Stimulated activated naive CD8-positive, alpha-beta T cell treated with anti-CD3 and anti-CD28 coated beads, Interleukin-15, Interleukin-2, amounts not matched to agents 100 ng/mL and 50 ng/mL, for 24 hours (primary cell): ENCODE measurements around the gene PARD6A.

Experiments used
- H3K27ac Mint-ChIP-seq: one replicate; pipeline ENCODE4 v1.8.0; 2021; ENCODE audit warnings: mild to moderate bottlenecking, mixed read lengths
- H3K27me3 Mint-ChIP-seq: one replicate; pipeline ENCODE4 v1.8.0; 2021; ENCODE audit warnings: mixed read lengths
- H3K36me3 Mint-ChIP-seq: one replicate; pipeline ENCODE4 v1.8.0; 2021; ENCODE audit warnings: low read depth, mixed read lengths
- H3K4me1 Mint-ChIP-seq: one replicate; pipeline ENCODE4 v1.8.0; 2021; ENCODE audit warnings: low read depth, mixed read lengths
- H3K4me3 Mint-ChIP-seq: one replicate; pipeline ENCODE4 v1.8.0; 2021; ENCODE audit warnings: mild to moderate bottlenecking, mixed read lengths
- H3K9me3 Mint-ChIP-seq: one replicate; pipeline ENCODE4 v1.8.0; 2021; ENCODE audit warnings: mixed read lengths

PARD6A gene

GRCh38 chr16:67649494-67649931, 11.2 kb upstream of the PARD6A start:
- Mint-ChIP-seq H3K4me1 (peaks cover 5% of the 10 kb centered on the region), H3K27me3 (no peaks in the 10 kb centered on the region), H3K4me3 (no peak overlapping the region), H3K9me3 (no peaks in the 10 kb centered on the region), H3K27ac (no peak overlapping the region), H3K36me3 (peaks cover 25% of the 10 kb centered on the region)

DNA sequence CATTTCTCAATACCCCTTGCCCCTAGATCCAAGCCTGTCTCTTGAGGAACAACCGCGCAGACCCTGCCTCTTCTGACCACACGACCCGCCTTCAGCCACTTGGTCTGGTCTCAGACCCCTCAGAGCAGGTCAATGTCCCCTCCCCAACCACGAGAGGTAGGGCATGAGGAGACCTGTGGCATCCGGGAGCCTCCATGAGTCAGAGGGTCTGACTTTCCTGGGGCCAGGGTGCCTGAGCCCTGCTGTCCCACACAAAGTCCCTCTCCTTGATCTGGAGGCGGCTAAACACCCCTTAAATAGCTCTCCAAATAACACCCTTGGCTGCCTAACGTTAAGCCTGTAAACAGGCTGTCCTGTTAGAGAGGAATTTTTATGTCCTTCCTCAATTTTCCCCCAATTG, 10.7 kb upstream of the PARD6A start:
- no peak overlapping the region for H3K27ac Mint-ChIP-seq
- H3K36me3 Mint-ChIP-seq, result peaks cover 25% of the 10 kb centered on the region
- no peaks in the 10 kb centered on the region for H3K27me3 Mint-ChIP-seq
- peaks cover 4% of the 10 kb centered on the region for H3K4me1 Mint-ChIP-seq
- H3K9me3 Mint-ChIP-seq, result no peaks in the 10 kb centered on the region
- H3K4me3 Mint-ChIP-seq, result no peak overlapping the region

DNA sequence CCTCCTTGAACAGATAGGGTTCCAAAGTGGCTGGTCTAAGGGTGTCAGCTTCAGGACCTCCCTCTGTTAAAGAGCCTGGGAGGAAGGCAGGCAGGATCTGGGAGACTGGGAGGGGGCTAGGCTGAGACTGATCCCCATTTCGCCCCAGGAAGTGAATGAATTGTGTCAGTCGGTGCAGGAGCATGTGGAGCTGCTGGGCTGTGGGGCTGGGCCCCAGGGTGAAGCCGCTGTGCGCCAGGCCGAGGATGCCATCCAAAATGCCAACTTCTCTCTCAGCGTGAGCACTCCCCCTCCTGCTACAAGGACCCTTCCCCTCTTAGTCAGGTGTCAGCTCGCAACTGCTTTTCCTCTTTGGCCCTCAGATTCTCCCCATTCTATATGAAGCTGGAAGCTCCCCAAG, 9.7 kb upstream of the PARD6A start:
- H3K36me3 Mint-ChIP-seq, result peaks cover 32% of the 10 kb centered on the region
- H3K9me3 Mint-ChIP-seq, result no peaks in the 10 kb centered on the region
- no peaks in the 10 kb centered on the region for H3K27me3 Mint-ChIP-seq
- no peak overlapping the region for H3K4me3 Mint-ChIP-seq
- peaks cover 4% of the 10 kb centered on the region for H3K4me1 Mint-ChIP-seq
- H3K27ac Mint-ChIP-seq, result no peak overlapping the region

GRCh38 chr16:67651847-67652246, 8.9 kb upstream of the PARD6A start:
- Mint-ChIP-seq H3K4me3 (no peak overlapping the region), H3K27ac (no peak overlapping the region)

GRCh38 chr16:67652578-67653127, 8.1 kb upstream of the PARD6A start:
- no peaks in the 10 kb centered on the region for H3K9me3 Mint-ChIP-seq
- no peaks in the 10 kb centered on the region for H3K27me3 Mint-ChIP-seq
- H3K27ac Mint-ChIP-seq, result no peak overlapping the region
- peaks cover 28% of the 10 kb centered on the region for H3K36me3 Mint-ChIP-seq
- H3K4me1 Mint-ChIP-seq, result no peaks in the 10 kb centered on the region
- no peak overlapping the region for H3K4me3 Mint-ChIP-seq

More at GRCh38 chr16:67651847-67652246, 8.9 kb upstream of the PARD6A start:
- H3K36me3 Mint-ChIP-seq, result peaks cover 28% of the 10 kb centered on the region
- no peaks in the 10 kb centered on the region for H3K27me3 Mint-ChIP-seq
- H3K4me1 Mint-ChIP-seq, result no peaks in the 10 kb centered on the region
- H3K9me3 Mint-ChIP-seq, result no peaks in the 10 kb centered on the region

- Mint-ChIP-seq H3K4me3 (no peak overlapping the region), H3K27me3 (no peaks in the 10 kb centered on the region), H3K4me1 (peaks cover 4% of the 10 kb centered on the region), H3K9me3 (no peaks in the 10 kb centered on the region), H3K27ac (no peak overlapping the region), H3K36me3 (peaks cover 28% of the 10 kb centered on the region)
Measured at GRCh38 chr16:67653128-67653788, 7.5 kb upstream of the PARD6A start.

DNA sequence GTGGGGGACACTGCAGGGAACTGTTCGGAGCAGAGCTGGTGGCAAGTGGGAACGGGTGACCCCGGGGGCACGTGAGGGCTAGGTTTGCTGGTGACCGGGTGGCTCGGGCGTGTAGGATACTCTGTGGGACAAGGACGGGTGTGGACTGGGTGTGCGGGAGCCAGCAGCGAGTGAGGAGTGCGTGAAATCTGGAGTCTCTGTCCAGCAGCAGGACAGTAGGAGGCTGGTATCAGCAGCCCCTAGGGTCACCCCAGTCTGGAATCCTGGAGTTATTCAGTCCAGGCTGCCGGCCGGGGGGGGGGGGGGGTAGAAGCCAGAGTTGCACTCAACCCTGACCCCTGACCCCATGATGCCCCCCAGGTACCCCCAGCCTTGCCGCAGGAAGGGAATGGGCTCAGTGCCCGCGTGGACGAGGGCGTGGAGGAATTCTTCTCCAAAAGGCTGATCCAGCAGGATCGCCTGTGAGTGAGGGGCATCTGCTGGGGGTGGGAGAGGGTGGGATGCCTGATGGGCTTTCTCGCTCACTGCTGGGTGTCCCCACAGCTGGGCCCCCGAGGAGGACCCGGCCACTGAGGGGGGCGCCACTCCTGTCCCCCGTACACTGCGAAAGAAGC, 6.9 kb upstream of the PARD6A start:
- H3K4me1 Mint-ChIP-seq, result peaks cover 10% of the 10 kb centered on the region
- no peaks in the 10 kb centered on the region for H3K27me3 Mint-ChIP-seq
- H3K4me3 Mint-ChIP-seq, result no peak overlapping the region
- H3K36me3 Mint-ChIP-seq, result peaks cover 28% of the 10 kb centered on the region
- peak overlapping the region; percentile 68 for H3K27ac Mint-ChIP-seq
- H3K9me3 Mint-ChIP-seq, result no peaks in the 10 kb centered on the region

DNA sequence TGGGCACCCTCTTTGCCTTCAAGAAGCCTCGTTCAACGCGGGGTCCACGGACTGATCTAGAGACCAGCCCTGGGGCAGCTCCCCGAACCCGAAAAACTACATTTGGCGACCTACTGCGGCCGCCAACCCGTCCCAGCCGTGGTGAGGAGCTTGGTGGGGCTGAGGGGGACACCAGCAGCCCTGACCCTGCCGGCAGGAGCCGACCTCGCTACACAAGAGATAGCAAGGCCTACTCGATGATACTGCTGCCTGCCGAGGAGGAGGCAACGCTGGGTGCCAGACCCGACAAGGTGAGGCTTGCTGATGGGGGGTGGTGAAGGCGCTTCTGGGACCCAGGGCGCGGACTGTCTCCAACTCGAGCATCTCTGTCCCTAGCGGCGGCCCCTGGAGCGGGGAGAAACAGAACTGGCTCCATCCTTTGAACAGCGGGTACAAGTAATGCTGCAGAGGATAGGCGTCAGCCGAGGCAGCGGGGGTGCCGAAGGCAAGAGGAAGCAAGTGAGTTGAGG, 6.3 kb upstream of the PARD6A start:
- no peak overlapping the region for H3K4me3 Mint-ChIP-seq
- peaks cover 28% of the 10 kb centered on the region for H3K36me3 Mint-ChIP-seq
- H3K27me3 Mint-ChIP-seq, result no peaks in the 10 kb centered on the region
- H3K27ac Mint-ChIP-seq, result no peak overlapping the region
- H3K4me1 Mint-ChIP-seq, result peaks cover 13% of the 10 kb centered on the region
- no peaks in the 10 kb centered on the region for H3K9me3 Mint-ChIP-seq

DNA sequence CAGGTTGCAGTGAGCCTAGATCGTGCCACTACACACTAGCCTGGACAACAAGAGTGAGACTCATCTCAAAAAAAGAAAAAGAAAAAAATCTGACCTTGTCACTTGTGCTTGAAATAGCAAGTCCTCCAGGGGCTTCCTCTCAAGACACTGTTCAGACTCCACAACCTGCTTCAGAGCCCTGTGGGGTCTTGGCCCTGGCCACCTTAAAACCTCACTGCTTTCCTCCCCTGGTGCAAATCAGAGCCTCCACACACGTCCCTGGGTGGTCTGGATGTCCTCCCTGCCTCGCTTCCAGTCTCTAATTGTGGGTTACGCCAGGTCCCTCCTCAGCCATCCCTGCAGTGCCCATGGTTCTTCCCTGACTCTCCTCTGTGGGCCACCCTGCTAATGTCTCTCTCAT, 5.4 kb upstream of the PARD6A start:
- Mint-ChIP-seq H3K27me3 (no peaks in the 10 kb centered on the region), H3K27ac (peak overlapping the region; percentile 29), H3K4me3 (no peak overlapping the region), H3K36me3 (peaks cover 23% of the 10 kb centered on the region), H3K4me1 (peaks cover 13% of the 10 kb centered on the region), H3K9me3 (no peaks in the 10 kb centered on the region)

GRCh38 chr16:67656344-67657016, 4.3 kb upstream of the PARD6A start:
- peaks cover 15% of the 10 kb centered on the region for H3K36me3 Mint-ChIP-seq
- H3K4me1 Mint-ChIP-seq, result peaks cover 13% of the 10 kb centered on the region
- no peak overlapping the region for H3K27ac Mint-ChIP-seq
- no peak overlapping the region for H3K4me3 Mint-ChIP-seq
- no peaks in the 10 kb centered on the region for H3K9me3 Mint-ChIP-seq
- H3K27me3 Mint-ChIP-seq, result no peaks in the 10 kb centered on the region

GRCh38 chr16:67657017-67657608, 3.6 kb upstream of the PARD6A start:
- Mint-ChIP-seq H3K9me3 (no peaks in the 10 kb centered on the region), H3K36me3 (peaks cover 9% of the 10 kb centered on the region), H3K27ac (no peak overlapping the region), H3K27me3 (no peaks in the 10 kb centered on the region), H3K4me1 (peaks cover 13% of the 10 kb centered on the region), H3K4me3 (no peak overlapping the region)

- Mint-ChIP-seq H3K27ac (peak overlapping the region; percentile 16), H3K4me3 (no peak overlapping the region), H3K36me3 (peaks cover 6% of the 10 kb centered on the region), H3K9me3 (no peaks in the 10 kb centered on the region), H3K4me1 (peaks cover 13% of the 10 kb centered on the region), H3K27me3 (no peaks in the 10 kb centered on the region)
Measured at GRCh38 chr16:67657751-67658518, 2.8 kb upstream of the PARD6A start.

DNA sequence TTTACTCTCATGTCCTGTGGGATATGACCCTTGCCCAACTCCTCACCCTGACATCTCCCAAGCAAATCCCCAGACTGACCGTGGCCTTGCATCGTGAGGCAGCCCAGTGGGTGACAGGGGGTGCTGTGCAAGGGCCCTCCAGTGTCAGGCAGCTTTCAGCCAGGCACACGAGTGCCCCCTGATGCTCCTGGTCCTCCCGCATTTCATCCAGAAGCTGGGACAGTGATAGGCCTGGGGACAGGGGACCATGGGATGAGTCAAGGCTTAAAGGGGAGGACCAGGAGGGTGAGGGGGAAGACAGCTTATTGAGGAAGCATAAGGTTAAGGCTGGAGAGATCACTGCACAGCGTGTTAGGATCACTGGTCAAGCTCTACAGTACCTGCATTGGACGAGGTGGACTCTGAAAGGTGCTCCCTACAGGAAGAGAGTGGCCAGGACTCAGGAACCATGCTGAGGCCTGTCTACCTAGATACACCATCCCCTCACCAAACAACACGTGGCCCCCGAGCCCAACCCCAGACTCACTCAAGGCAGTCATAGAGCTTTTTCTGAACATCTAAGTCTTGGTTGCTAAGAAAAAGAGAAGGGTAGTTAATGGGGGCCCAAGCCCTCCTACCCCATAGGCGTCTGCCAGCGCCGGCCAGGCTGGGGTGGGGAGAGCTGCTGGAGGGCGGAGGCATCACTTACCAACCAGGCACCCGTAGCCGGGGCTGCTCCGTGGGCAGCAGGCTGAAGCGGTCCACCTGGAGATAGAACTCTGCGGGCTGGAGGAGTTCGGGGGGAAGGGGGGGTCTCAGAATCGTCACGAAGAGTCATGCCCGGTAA, 1.7 kb upstream of the PARD6A start:
- Mint-ChIP-seq H3K27ac (peak overlapping the region; percentile 92), H3K27me3 (no peaks in the 10 kb centered on the region), H3K9me3 (no peaks in the 10 kb centered on the region), H3K4me1 (peaks cover 13% of the 10 kb centered on the region), H3K4me3 (peak overlapping the region; percentile 88), H3K36me3 (peaks cover 6% of the 10 kb centered on the region)
